ENCODE data around the gene KAT6B. TPM values are rescaled to one million over a fixed set of nuclear protein-coding genes. Genes with fewer than 3 reads are reported as not detected.
A peak's percentile ranks its signal among the peaks of the same experiment; 100 is the strongest.

Gene KAT6B
- total and polyA plus RNA-seq, 10 of the 15 experiments (the other 5 are each of a cell fraction or from before 2014, with no cell fraction given), result 2.7 to 22.6 (median 15.7) TPM

GRCh38 chr10:74977913-74978847 is 151.8 kb downstream of the KAT6B start (continued):
- TF ChIP-seq CREM (IDR thresholded peaks at IDR 0.05; ENCODE audit: low read depth) (peak; percentile 93), SUZ12 (IDR thresholded peaks at IDR 0.05; ENCODE audit: unreplicated experiment) (no peak), ZBTB33 (IDR thresholded peaks at IDR 0.05) (no peak), SPI1 (IDR thresholded peaks at IDR 0.05; ENCODE audit: borderline replicate concordance, insufficient read depth, low read depth, low read length) (peak; percentile 97), RFX5 (IDR thresholded peaks at IDR 0.05; ENCODE audit: low read depth, low read length) (no peak), EED (IDR thresholded peaks at IDR 0.05; ENCODE audit: low read depth) (peak; percentile 93), CTCF (IDR thresholded peaks at IDR 0.05 in 2 of 3, conservative IDR thresholded peaks at IDR 0.05 in 1 of 3; ENCODE audit: control insufficient read depth in 2 of 3, extremely low read depth in 1 of 3, insufficient read depth in 1 of 3, low read depth in 3 of 3, low read length in 3 of 3) (no peak), NFIC (IDR thresholded peaks at IDR 0.05; ENCODE audit: low read depth, low read length) (peak; percentile 99), HDGF (IDR thresholded peaks at IDR 0.05) (no peak), BRCA1 (IDR thresholded peaks at IDR 0.05; ENCODE audit: low read depth, low read length) (no peak), SREBF2 (IDR thresholded peaks at IDR 0.05; ENCODE audit: low read length) (no peak), REST (IDR thresholded peaks at IDR 0.05; ENCODE audit: low read depth, low read length) (no peak), TCF12 (IDR thresholded peaks at IDR 0.05; ENCODE audit: low read depth, low read length) (peak; percentile 82), ZNF207 (IDR thresholded peaks at IDR 0.05; ENCODE audit: borderline replicate concordance) (no peak), ZNF24 (IDR thresholded peaks at IDR 0.05) (peak; percentile 51; the same call in 1 of the 2 replicates), ZNF274 (IDR thresholded peaks at IDR 0.05; ENCODE audit: insufficient read depth, insufficient read length) (no peak), KLF5 (IDR thresholded peaks at IDR 0.05; ENCODE audit: partially characterized antibody) (no peak), NRF1 (conservative IDR thresholded peaks at IDR 0.05; ENCODE audit: low read depth, low read length) (no peak), ZBED1 (IDR thresholded peaks at IDR 0.05; ENCODE audit: borderline replicate concordance) (peak; percentile 94; the same call in 1 of the 2 replicates), CREB1 (IDR thresholded peaks at IDR 0.05; ENCODE audit: low read depth) (peak; percentile 78), PAX5 (IDR thresholded peaks at IDR 0.05; ENCODE audit: borderline replicate concordance, low read depth, low read length) (peak; percentile 94), PML (IDR thresholded peaks at IDR 0.05; ENCODE audit: low read length) (peak; percentile 85), SREBF1 (IDR thresholded peaks at IDR 0.05; ENCODE audit: low read length) (no peak), MYB (IDR thresholded peaks at IDR 0.05; ENCODE audit: borderline replicate concordance, low read depth, low read length) (peak; percentile 96)
